Measurements from ENCODE around the gene CREBL2. TPM values are rescaled to one million over a fixed set of nuclear protein-coding genes. Genes with fewer than 3 reads are reported as not detected.

The CREBL2 gene
- total RNA-seq, 1 experiment from 2014 or later, result 19.0 TPM

DNA sequence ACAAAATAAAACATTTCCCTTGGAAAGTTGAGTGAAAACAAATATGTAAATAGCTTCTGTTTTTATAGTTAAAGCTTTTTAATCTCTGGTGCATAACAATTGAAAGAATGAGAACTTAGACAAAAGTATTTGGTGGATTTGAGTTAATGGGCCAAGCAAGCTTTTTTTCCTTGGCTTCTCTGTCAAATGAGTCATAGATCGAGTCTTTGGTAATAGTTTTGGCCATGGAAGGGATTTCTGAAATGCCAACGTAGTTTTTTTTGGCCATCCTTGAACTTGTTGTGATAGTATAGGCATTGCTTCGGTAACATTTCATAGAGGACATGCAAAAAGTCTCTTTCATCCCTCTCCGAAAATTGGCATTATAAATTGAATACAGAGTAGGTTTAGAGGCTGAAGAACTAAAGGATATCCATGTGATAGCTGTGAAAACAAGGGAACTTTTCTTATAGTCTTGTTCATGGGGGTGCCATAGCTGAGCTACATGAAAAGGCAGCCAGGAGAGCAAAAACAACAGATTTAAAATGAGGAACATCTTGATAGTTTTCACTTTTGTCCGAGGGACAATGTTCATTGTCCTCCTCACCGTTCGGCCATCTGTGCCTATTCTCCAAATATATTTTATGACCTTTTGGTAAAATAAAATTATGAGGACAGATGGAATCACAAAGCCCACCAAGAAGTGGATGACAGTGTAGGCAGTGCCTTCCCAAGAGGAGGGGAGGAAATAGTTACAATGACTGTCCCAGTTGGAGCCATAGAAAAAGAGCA lies 49.6 kb downstream of the CREBL2 start:
- in situ Hi-C loops (cut with HindIII; ENCODE audit: low sequenced_read_pairs), result loop anchor here (10.0 kb wide), 1 partner anchor 146 kb away; no protein-coding TSS in a partner anchor
- no peak for DNase-seq (ENCODE audit: low spot score)

DNA sequence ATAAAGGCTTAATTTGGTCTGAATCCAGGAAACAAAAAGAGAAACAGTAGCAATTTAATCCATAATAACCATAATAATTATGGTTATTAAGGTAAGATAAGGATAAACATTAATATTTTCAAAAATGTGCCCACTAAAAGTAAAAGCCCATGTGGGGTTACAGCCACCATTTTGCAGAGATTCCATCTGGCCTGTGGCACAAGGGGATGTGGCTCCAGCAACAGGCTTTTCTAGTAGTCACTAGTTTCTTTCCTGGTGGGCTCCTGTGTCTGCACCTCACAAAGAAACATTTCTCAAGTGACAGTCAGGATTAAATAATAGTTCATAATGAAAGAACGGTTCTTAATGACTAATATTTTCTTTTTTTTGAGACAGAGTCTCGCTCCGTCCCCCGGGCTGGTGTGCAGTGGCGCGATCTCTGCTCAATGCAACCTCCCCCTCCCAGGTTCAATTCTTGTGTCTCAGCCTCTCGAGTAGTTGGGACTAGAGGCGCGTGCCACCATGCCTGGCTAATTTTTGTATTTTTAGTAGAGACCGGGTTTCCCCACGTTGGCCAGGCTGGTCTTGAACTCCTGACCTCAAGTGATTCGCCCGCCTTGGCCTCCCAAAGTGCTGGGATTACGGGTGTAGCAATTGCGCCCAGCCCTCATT lies 52.1 kb downstream of the CREBL2 start:
- DNase-seq (ENCODE audit: low spot score), result no peak
- in situ Hi-C loops (cut with HindIII; ENCODE audit: low sequenced_read_pairs), result loop anchor here (10.0 kb wide), 1 partner anchor 149 kb away; no protein-coding TSS in a partner anchor

DNA sequence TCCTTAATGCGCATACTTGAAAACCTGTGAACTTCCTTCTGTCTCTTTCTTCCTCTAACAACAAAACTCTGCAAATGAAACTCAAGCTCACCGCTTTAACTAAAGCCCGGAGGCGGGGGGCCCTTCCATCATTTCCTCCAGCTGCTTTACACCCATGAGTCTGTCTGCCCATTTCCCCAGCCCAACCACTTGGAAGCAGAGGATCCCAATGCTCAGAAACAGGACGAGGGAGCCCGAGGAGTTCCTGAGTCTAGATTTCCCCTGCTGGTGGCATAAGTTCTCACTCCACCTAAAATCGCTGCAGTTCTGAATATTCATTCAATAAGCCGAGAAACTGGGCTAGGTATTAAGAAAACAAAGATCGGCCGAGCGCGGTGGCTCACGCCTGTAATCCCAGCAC lies 53.5 kb downstream of the CREBL2 start:
- no peak for DNase-seq (ENCODE audit: low spot score)
- in situ Hi-C loops (cut with HindIII; ENCODE audit: low sequenced_read_pairs), result loop anchor here (10.0 kb wide), 1 partner anchor 150 kb away; no protein-coding TSS in a partner anchor

GRCh38 chr12:12668005-12668404 lies 56.3 kb downstream of the CREBL2 start:
- in situ Hi-C loops (cut with HindIII; ENCODE audit: low sequenced_read_pairs), result loop anchor here (10.0 kb wide), 1 partner anchor 153 kb away; no protein-coding TSS in a partner anchor
- no peak for DNase-seq (ENCODE audit: low spot score)

- no peak for DNase-seq (ENCODE audit: low spot score)
- in situ Hi-C loops (cut with HindIII; ENCODE audit: low sequenced_read_pairs), result loop anchor here (10.0 kb wide), 1 partner anchor 154 kb away; no protein-coding TSS in a partner anchor
Observed at GRCh38 chr12:12669020-12669419, 57.3 kb downstream of the CREBL2 start.

DNA sequence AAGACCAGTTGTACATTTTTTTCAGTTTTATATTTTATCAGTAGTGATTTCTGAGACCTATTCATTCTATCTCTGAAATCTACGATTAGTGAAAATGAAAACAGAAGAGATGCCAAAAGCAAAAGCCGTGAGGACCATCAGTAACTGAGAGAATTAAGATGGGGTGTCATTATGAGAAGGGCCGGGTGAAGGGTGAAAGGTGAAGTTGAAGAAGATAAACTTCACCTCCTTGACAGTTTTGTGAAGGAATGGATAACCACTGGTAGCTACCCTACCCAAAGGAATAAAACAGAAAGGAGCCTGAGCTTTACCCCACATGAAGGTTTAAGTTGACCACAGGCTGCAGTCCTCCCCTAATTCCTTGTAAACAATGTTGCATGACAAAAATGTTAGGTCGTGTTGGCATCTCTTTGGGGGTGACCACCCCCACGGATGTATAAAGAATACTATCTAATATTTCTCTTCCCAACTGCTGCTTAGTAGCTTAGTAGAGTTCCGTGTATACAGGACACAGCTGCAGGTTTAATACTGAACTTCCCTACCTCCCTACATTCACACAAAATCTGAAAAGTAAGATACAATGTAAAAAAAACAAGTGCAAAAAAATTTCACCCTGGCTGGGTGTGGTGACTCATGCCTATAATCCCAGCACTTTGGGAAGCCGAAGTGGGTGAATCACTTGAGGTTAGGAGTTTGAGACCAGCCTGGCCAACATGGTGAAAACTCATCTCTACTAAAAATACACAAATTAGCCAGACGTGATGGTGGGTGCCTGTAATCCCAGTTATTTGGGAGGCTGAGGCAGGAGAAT lies 60.4 kb downstream of the CREBL2 start:
- DNase-seq (ENCODE audit: low spot score), result no peak
- in situ Hi-C loops (cut with HindIII; ENCODE audit: low sequenced_read_pairs), result no loop called here

- in situ Hi-C loops (cut with HindIII; ENCODE audit: low sequenced_read_pairs), result no loop called here
- DNase-seq (ENCODE audit: low spot score), result no peak
Observed at GRCh38 chr12:12673296-12673695, 61.6 kb downstream of the CREBL2 start.

GRCh38 chr12:12676605-12677004 lies 64.9 kb downstream of the CREBL2 start:
- DNase-seq (ENCODE audit: low spot score), result no peak
- in situ Hi-C loops (cut with HindIII; ENCODE audit: low sequenced_read_pairs), result no loop called here

DNA sequence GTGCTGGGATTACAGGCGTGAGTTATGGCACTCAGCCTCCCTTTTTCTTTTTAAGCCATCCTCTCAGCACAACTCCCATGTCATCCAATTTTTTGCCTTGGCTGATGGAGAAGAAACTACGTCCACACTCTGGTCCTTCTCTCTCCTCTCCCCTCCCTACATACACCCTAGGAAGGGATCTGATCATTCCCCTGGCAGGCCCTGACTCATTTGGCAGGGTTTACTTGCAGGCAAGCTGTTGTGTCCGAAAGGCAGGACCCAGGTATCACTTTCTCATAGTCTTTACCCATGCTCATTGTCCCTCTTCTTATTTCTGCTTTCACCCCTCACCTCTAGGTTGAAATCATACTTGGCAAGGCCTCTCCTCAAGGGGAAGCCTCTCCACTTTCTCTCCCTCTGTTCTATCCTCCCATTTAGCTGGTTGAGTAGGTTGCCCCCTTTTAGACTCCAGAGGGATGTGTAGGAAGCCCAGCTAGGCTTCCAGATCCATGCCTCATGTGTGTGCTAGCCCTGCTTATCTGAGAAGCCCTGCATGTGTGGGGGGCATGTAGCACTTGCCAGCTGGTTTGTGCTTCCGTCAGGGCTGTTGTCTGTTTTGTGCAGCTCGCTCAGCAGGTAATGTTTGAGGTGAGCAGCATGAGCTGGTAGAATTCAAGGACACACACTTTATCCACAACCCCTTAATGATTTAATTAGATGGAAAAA lies 69.5 kb downstream of the CREBL2 start:
- in situ Hi-C loops (cut with HindIII; ENCODE audit: low sequenced_read_pairs), result no loop called here
- peak; percentile 82 for DNase-seq (ENCODE audit: low spot score)

DNA sequence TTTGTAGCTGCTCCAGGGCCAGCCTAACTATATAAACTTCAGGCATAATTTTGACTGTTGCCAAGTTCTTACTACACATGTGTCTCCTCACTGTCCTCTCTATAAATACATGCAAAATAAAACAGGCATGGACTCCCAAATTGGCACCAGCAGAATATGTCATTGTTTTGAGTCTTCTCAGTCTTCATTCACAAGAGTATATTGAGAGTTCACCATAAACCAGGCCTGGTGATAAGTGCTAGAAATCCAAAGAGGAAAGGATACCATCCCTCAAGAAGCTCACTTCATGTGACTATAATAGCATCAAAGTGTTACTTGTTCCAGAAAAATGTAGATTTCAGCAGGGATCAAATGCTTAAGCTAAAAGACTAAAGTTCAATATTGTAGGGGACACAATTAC lies 70.6 kb downstream of the CREBL2 start:
- peak; percentile 59 for DNase-seq (ENCODE audit: low spot score)
- in situ Hi-C loops (cut with HindIII; ENCODE audit: low sequenced_read_pairs), result no loop called here

- DNase-seq (ENCODE audit: low spot score), result peak; percentile 49
- in situ Hi-C loops (cut with HindIII; ENCODE audit: low sequenced_read_pairs), result no loop called here
Observed at GRCh38 chr12:12683136-12683697, 71.5 kb downstream of the CREBL2 start.

GRCh38 chr12:12683725-12684124 lies 72.0 kb downstream of the CREBL2 start:
- in situ Hi-C loops (cut with HindIII; ENCODE audit: low sequenced_read_pairs), result no loop called here
- peak; percentile 79 for DNase-seq (ENCODE audit: low spot score)

- DNase-seq (ENCODE audit: low spot score), result peak; percentile 94
- in situ Hi-C loops (cut with HindIII; ENCODE audit: low sequenced_read_pairs), result no loop called here
Observed at GRCh38 chr12:12684375-12685106, 72.9 kb downstream of the CREBL2 start.

GRCh38 chr12:12685305-12685704 lies 73.6 kb downstream of the CREBL2 start:
- in situ Hi-C loops (cut with HindIII; ENCODE audit: low sequenced_read_pairs), result no loop called here
- DNase-seq (ENCODE audit: low spot score), result peak; percentile 81

- DNase-seq (ENCODE audit: low spot score), result no peak
- in situ Hi-C loops (cut with HindIII; ENCODE audit: low sequenced_read_pairs), result no loop called here
Observed at GRCh38 chr12:12686472-12686871, 74.8 kb downstream of the CREBL2 start.

DNA sequence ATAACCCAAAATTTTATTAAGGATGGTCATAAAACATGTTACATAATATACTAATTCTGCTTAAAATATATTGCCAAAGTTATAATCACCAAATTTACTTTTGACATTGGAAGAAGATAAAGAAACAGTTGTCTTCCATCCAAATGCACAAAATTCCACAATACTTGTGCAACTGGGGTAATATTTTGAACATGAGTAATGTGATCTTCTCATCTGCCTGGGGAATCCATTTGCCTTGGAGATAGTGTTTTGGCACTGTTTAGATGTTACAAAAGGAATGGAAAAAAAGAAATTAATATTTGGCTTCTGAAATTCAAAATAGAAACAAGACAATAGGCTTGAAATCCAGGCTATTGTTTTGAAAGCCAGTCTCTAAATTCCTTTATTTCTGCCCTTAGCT lies 75.2 kb downstream of the CREBL2 start:
- DNase-seq (ENCODE audit: low spot score), result no peak
- in situ Hi-C loops (cut with HindIII; ENCODE audit: low sequenced_read_pairs), result no loop called here

GRCh38 chr12:12689647-12690300 lies 78.1 kb downstream of the CREBL2 start:
- no peak for DNase-seq (ENCODE audit: low spot score)
- in situ Hi-C loops (cut with HindIII; ENCODE audit: low sequenced_read_pairs), result no loop called here

- no peak for DNase-seq (ENCODE audit: low spot score)
- in situ Hi-C loops (cut with HindIII; ENCODE audit: low sequenced_read_pairs), result no loop called here
Observed at GRCh38 chr12:12691549-12691948, 79.9 kb downstream of the CREBL2 start.

Measured in G401 (cell line).